ENCODE measurements around the gene SSBP3. TPM values are rescaled to one million over a fixed set of nuclear protein-coding genes. Genes with fewer than 3 reads are reported as not detected.

The SSBP3 gene
- polyA plus RNA-seq, 1 experiment = 34.3 TPM

DNA sequence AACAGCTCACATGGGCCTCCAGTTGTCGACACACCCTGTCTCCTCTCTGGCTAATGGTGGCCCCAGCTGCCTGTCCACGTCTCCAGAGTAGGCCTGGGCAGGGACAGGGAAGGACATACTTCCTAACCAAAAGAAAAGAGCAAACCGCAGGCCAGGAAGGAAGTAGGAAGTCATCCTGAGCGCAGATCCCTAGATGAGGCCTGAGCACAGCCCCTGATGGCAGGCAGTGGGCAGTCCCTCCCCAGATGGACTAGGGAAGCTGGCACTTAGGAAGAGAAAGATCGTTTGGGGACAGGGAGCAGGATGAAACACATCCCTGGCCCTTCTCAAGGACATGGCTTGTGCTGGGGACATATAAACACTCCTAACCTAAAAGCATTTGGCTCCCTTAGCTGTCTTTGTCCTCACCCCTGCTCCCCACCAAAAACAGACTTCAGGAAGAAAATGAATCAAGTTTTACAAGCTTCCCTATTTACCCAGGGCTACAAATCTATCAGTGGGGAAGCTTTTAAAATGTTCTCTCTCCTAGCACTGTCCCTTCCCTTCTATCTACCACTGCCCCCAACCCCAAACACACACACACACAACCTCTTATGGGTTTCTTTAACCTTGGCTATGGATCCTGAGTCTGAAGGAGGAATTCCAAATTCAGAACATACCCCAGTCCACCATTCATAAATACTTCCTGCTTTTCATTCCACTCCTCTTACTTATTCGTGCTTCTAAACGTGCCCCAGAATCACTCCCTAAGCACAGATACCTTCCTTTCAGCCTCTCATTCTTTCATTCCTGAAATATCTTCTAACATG, 21.1 kb downstream of the SSBP3 start:
- ChIA-PET CTCF (interaction anchor here (0.8 to 3.8 kb wide), 3 partner anchors 8 to 104 kb away, joined by 3 to 13 read pairs (median 3); no protein-coding TSS in a partner anchor), POLR2A (no interaction called here)
- Histone ChIP-seq H3K27ac (ENCODE audit: low read depth, low read length) (peak overlapping the region; percentile 42), H3K4me3 (ENCODE audit: low read depth, low read length) (no peak overlapping the region), H3K27me3 (ENCODE audit: control insufficient read depth, insufficient read depth, low read length) (no peaks in the 10 kb centered on the region), H3K9me3 (ENCODE audit: control insufficient read depth, insufficient read depth, low read length) (no peaks in the 10 kb centered on the region)
- peak; percentile 4 for DNase-seq (ENCODE audit: low read depth, low spot score)
- TF ChIP-seq, protein P1, sequence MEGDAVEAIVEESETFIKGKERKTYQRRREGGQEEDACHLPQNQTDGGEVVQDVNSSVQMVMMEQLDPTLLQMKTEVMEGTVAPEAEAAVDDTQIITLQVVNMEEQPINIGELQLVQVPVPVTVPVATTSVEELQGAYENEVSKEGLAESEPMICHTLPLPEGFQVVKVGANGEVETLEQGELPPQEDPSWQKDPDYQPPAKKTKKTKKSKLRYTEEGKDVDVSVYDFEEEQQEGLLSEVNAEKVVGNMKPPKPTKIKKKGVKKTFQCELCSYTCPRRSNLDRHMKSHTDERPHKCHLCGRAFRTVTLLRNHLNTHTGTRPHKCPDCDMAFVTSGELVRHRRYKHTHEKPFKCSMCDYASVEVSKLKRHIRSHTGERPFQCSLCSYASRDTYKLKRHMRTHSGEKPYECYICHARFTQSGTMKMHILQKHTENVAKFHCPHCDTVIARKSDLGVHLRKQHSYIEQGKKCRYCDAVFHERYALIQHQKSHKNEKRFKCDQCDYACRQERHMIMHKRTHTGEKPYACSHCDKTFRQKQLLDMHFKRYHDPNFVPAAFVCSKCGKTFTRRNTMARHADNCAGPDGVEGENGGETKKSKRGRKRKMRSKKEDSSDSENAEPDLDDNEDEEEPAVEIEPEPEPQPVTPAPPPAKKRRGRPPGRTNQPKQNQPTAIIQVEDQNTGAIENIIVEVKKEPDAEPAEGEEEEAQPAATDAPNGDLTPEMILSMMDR (IDR thresholded peaks at IDR 0.05; ENCODE audit: low read depth, low read length) = no peak

DNA sequence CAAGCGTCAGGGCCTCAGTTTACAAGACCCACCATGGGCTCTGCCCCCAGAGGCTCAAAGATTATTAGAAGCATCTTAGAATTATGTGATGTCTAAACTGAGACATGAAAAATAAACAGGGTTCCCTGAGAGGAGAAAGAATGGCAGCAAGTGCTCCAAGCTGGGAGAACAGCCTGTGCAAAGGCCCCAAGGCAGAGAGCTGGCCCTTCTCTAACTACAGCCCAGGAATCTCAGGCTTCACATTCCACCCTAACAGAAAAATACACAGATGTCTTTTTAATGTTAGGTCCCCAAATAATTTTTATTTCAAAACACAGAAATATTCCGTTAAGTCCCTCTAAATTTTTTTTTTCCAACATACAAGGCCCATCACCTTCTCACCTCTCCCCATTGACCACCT, 21.7 kb downstream of the SSBP3 start:
- H3K4me3 ChIP-seq (ENCODE audit: low read depth, low read length) = no peak overlapping the region
- H3K27me3 ChIP-seq (ENCODE audit: control insufficient read depth, insufficient read depth, low read length) = no peaks in the 10 kb centered on the region
- no peak for DNase-seq (ENCODE audit: low read depth, low spot score)
- H3K9me3 ChIP-seq (ENCODE audit: control insufficient read depth, insufficient read depth, low read length) = no peaks in the 10 kb centered on the region
- TF ChIP-seq, protein P1 (IDR thresholded peaks at IDR 0.05; ENCODE audit: low read depth, low read length) = no peak
- ChIA-PET POLR2A (no interaction called here), CTCF (interaction anchor here (0.8 to 1.7 kb wide), 3 partner anchors 8 to 102 kb away, joined by 3 to 4 read pairs (median 3); no protein-coding TSS in a partner anchor)
- H3K27ac ChIP-seq (ENCODE audit: low read depth, low read length) = no peak overlapping the region

DNA sequence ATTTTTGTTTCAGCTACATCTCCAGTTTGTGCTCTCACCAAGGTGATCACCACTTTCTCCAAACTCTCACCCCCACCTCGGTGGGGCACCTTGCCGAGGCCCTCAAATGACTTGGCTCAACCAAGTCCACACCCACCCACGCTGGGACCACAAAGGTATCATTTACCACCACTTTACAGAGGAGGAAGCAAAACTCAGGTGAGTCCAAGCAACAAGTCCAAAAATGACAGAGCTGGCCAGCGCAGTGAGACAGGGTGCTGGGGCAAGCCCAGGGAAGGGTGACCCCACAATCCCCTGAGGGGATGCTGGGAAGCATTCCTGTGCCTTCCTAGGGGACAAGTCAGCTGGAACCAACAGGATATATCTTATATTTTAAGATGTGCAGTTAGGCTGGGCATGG, 24.7 kb downstream of the SSBP3 start:
- DNase-seq (ENCODE audit: low read depth, low spot score) = no peak
- Histone ChIP-seq H3K4me3 (ENCODE audit: low read depth, low read length) (no peak overlapping the region), H3K27me3 (ENCODE audit: control insufficient read depth, insufficient read depth, low read length) (no peaks in the 10 kb centered on the region), H3K9me3 (ENCODE audit: control insufficient read depth, insufficient read depth, low read length) (no peaks in the 10 kb centered on the region), H3K27ac (ENCODE audit: low read depth, low read length) (no peak overlapping the region)
- POLR2A ChIA-PET = no interaction called here
- TF ChIP-seq, protein P1 (IDR thresholded peaks at IDR 0.05; ENCODE audit: low read depth, low read length) = no peak
- CTCF ChIA-PET = no interaction called here

DNA sequence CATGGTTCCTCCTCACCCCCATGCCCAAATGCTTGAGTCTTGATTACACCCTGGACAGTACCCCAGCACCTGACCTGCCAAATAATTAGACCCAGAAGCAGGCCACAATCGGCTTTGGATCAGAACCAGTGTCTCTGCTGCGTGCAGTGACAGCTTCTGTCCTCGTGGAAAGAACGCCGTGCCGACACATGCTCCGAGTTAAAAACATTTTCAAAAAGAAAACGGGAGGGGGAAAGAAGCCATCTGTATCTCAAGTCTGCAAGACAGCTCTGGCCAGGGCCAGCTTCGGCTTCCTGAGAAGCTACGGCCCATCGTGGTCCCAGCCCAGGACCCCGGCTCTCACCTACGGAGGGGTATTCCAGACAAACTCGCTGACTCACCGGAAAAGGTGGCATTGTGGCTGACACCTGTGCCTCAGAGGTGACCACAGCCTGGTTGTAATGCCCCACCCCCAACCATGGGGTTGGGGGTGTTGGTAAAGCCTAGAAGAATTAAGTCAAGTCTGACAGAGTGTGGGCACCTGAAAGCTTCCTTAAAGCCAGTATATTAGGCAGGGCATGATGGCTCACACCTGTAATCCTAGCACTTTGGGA, 25.8 kb downstream of the SSBP3 start:
- no peak for DNase-seq (ENCODE audit: low read depth, low spot score)
- TF ChIP-seq, protein P1 (IDR thresholded peaks at IDR 0.05; ENCODE audit: low read depth, low read length) = no peak
- Histone ChIP-seq H3K27me3 (ENCODE audit: control insufficient read depth, insufficient read depth, low read length) (no peaks in the 10 kb centered on the region), H3K9me3 (ENCODE audit: control insufficient read depth, insufficient read depth, low read length) (no peaks in the 10 kb centered on the region), H3K27ac (ENCODE audit: low read depth, low read length) (no peak overlapping the region), H3K4me3 (ENCODE audit: low read depth, low read length) (no peak overlapping the region)
- ChIA-PET CTCF (no interaction called here), POLR2A (interaction anchor here (0.6 kb wide), 1 partner anchor 68 kb away, joined by 3 read pairs; no protein-coding TSS in a partner anchor)
